HT-29 (cell line): ENCODE measurements around the gene RASGEF1B. TPM values are rescaled to one million over a fixed set of nuclear protein-coding genes. Genes with fewer than 3 reads are reported as not detected.

ENCODE experiments used
- DNase-seq: peaks from one replicate; pipeline ENCODE4 v3.0.0-alpha.2; 2015; ENCODE audit warnings: low spot score
- total RNA-seq: library from RNA; depleted of rRNA; stranded (reverse); fragments of >200 nt; shearing (Covaris generic); gene quantifications from 2 replicates; pipeline ENCODE4 v1.2.3, GENCODE V29; 2014

RASGEF1B gene
- total RNA-seq, 1 experiment from 2014 or later = 6.3 TPM

- peak; percentile 93 for DNase-seq
Observed at GRCh38 chr4:81466841-81467671, 4.7 kb downstream of the RASGEF1B start.

DNA sequence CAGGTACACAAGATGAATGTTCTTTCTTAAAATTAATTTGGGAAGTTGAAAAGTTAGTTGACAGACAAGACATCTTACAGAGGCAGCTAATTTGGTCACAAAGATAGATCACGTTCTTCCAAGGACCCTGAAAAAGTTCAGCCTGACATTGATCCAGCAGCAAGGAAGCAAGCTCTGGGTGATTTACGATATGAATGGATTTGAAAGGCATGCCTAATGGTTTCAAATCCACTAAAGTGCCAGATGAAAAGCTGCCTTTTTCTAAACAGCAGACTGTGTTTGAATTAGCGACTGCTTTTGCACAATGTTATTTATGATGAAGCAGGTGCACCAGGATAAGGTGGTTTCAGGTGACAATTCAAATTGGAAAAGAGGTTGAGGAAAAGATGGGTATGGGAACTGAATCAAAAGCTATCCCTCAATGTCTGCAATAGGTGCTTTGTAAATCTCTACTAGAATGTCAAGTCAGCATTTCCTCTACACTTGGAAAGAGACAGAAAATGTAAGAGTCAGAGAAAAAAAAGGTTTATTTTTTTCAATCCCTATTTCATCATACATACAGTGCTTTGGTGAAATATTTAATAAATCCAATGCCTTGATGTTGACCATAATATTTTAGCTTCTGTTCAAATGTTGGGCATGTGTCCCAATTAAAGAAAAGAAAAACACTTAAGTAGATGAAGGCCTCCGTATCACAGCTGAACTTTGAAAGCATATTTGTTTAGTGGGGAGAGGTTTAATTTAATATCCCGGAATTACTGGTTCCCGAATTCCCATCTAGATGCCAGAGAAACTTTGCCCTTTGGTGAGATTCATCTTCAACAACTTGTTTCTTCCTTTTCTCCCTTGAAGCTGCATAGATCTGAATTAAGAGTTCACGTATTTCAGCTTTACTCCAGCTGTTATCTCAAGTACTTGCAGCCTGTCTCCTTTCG, 6.0 kb downstream of the RASGEF1B start:
- peak; percentile 36 for DNase-seq

DNA sequence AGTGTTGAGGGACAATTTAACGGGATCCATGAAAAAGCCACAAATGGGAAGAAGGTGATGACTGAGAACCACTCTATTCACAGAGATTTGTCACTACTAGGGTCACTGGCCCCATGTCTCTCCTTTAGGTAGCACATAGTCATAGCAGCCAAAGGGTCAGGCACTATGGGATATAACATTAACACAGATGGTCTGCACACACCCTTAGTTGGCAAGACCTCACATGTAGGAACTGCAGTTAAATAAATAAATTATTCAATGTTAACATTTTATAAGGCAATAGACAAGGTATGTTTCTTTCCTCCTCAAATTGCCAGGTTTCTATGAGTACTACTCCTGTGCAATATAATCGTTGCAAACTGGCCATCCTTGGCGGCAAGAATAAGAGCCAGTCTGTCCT, 10.9 kb downstream of the RASGEF1B start:
- no peak for DNase-seq

- no peak for DNase-seq
Observed at GRCh38 chr4:81460191-81460701, 11.5 kb downstream of the RASGEF1B start.

DNA sequence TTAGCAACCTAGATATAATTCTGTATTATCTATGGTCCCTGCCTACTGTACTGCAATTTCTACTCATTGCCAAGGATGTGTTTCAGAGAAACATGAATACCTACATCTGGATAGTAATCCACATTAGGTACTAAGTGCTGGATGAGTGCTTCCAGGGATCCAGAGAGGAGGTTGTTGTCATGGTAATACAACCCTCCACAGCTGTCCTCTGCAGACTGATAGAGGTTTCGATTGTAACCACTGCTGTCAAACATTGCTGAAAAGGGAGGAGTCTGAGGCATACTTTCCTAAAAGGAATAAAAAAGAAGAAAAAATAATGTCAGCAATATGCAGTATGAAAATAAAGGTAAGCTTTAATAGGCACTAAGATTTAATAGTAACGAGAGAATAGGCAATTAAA, 12.5 kb downstream of the RASGEF1B start:
- no peak for DNase-seq

DNA sequence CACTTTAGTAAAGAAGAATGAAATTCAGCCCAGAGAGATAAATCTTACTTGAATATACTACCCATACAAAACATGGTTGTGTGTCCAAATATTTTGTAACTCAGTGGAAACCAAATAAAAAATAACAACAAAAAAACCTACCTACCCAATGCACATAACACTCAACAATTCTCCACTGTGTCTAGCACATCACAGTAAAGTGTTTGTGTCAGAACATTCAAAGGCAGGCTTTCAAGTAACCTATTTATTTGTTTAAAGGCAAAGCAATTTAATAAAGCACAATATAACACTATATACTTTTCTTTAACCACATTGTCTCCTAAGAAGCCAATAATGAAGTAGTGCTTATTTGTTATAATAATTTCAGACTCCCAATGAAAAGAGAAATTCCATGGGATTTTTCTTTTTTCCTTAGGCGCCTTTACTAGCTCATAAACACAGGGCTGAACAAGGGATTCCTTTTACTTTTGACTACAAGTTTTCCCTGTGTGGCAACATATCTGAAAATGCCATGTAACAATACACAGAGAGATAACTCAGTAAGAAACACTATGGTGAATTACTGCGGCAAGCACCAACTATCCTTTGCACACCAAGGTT, 13.7 kb downstream of the RASGEF1B start:
- no peak for DNase-seq

DNA sequence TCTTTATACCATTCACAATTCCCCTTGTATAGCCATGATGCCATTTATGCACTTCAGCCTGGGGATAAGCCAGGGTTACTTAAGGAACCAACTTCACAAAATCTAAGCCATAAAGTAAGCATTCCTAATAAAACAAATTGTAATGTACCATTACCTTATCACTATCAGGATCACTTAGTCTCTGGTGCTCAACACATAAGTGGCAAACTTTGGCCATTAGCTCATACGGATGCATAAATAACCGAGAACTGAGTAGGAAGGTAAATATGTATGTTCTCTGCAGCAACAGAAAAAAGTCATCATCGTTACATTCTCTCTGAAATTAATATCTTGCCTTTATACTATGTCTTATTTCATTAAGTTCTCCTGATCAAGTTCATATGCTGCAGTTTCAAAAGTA, 14.4 kb downstream of the RASGEF1B start:
- no peak for DNase-seq

DNA sequence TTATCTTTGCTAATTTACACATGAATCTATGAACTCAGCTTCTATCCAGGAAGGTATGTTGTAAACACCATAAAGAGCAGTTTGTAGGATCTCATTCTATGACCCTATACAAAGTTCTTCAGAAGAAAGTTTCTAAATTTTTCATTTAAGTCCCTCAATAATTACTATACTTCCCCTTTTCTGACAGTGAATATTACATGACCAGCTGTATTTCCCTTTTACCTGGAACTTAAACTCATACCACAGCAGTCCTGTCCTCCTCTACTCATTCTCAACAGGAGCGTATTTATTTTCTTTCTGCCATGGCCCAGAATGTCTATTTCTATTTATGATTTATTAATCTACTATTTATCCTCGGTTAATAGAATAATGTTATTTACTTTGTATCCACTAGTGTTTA, 15.8 kb downstream of the RASGEF1B start:
- no peak for DNase-seq

DNA sequence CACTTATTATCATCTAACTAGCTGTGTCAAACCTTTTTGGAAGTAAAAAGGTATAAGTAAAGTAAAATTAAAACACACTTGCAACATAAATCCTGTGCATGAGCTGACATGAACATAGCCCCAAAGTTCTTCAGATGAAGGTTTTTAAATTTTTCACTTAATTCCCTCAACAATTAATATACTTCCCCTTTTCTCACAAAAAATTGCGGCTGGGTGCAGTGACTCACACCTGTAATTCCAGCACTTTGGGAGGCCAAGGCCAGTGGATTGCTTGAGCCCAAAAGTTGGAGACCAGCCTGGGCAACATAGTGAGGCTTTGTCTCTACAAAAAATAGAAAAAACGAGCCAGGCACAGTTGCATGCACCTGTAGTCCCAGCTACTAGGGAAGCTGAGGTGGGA, 16.8 kb downstream of the RASGEF1B start:
- no peak for DNase-seq

GRCh38 chr4:81454499-81454898, 17.2 kb downstream of the RASGEF1B start:
- peak; percentile 38 for DNase-seq

DNA sequence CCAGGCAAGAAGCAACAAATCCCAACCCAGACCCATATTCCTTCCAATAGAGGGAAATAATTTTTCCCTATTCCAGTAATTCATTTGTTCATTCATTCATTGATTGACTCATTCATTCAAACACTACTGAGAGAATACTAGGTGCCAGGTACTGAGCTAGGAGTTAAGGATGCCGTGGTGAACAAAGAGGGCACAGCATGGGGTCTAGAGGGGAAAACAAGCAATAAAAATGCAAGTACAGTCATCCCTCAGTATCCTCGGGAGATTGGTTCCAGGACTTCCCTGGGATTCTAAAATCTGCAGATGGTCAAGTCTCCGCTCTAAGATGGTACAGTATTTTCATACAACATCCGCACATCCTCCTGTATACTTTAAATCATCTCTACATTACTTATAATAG, 18.7 kb downstream of the RASGEF1B start:
- DNase-seq = no peak

DNA sequence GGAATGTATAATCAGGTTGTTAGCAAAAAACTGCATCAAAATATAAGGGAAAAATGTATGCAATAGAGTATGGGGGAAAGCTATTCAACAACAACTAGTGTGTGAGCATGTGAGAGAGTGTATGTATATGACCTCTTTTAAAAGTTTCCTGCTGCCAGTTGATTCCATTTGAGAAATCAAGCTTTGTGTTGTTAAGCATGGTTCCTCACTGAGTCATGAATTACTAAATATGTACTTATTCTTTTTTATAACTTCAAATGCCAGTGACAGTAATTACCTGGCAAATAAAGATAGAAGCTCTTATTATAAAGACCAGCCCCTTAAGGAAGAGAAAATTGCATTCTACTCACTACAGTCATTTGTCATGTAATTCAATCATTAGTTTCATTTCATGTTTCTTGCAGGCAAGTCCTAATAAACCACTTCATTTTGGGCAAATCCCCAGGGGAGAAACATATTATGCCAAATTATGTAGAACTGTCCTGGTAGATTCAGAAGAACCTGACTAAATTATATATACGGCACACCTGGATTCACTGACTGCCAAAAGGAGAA, 19.2 kb downstream of the RASGEF1B start:
- no peak for DNase-seq

GRCh38 chr4:81449015-81449414, 22.7 kb downstream of the RASGEF1B start:
- no peak for DNase-seq

DNA sequence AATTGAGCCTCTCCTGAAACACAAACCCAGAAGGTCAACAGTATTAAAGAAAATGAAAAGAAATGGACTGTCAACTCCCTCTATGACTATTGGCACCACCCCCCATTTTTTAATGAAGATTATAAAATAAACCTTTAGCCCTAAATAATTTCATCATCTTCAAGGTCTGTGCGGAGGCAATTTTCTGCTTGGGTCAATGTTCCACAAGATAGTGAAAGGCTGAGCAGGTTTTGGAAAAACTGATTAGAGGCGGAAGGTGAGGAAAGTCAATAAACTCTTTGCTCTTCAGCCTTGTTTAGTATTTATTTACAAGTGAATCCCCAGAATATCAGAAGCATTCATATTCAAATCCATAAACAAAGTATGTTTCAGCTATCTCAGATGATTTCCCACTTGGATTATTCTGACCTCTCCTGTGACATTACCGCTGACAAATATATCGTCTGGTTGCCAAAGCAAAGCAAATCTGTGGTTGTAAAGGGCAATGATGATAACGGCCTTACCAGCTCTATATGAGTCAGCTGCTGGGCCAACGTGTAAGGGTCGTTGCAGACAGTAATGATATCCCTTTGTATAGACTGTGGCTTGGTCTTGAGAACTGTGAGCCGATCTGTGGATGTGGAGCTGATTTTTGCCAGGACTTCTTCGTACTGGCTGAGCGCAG, 24.0 kb downstream of the RASGEF1B start:
- no peak for DNase-seq

- DNase-seq = no peak
Observed at GRCh38 chr4:81446634-81447033, 25.1 kb downstream of the RASGEF1B start.

DNA sequence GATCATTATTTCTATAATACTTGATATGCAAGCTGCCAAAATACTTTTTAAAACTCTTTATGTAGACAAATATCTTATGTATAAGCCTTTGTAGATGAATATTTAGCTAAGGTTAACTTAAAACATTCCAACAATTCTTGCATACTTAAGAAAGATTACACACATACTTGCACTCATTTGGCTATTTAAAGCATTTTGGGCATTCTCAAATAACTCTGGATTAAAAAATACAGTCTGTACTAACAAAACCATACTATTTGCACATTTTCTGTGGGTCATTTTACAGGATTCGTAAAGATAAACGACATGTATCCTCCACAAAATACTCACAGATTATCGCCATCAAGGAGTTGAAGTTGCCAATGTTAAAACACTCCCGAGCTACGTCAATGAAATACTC, 26.5 kb downstream of the RASGEF1B start:
- DNase-seq = no peak

- DNase-seq = no peak
Observed at GRCh38 chr4:81442484-81443085, 29.1 kb downstream of the RASGEF1B start.

- no peak for DNase-seq
Observed at GRCh38 chr4:81440949-81441348, 30.8 kb downstream of the RASGEF1B start.

GRCh38 chr4:81436941-81437574, 34.6 kb downstream of the RASGEF1B start:
- DNase-seq = no peak

- DNase-seq = no peak
Observed at GRCh38 chr4:81436096-81436495, 35.6 kb downstream of the RASGEF1B start.
